ENCODE results near the gene RNF169. TPM values are rescaled to one million over a fixed set of nuclear protein-coding genes. Genes with fewer than 3 reads are reported as not detected.

The RNF169 gene
- total RNA-seq, 2 donors from 2014 or later = 18.1 to 19.4 TPM

DNA sequence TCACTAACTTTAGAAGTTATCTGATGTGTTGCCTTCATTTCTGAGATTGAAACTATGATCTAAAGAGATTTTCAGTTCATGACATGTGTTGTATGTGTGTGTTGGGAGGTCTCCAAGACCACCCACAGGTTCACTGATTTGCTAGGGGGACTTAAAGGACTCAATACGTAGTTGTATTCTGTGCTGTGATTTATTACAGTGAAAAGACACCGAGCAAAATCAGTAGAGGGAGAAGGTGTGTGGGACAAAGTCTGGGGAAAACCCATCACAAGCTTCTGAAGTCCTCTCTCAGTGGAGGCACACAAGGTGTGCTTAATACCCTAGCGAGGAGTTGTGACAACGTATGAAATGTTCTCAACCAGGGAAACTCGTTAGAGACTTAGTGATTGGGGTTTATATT is 35.6 kb downstream of the RNF169 start:
- ATAC-seq (no peak), DNase-seq (no peak)
- Mint-ChIP-seq H3K27me3 (no peaks in the 10 kb centered on the region), H3K4me1 (peaks cover 24% of the 10 kb centered on the region), H3K27ac (peak overlapping the region; percentile 75), H3K4me3 (no peak overlapping the region), H3K36me3 (ENCODE audit: low read depth) (no peaks in the 10 kb centered on the region)
- no peaks in the 10 kb centered on the region for H3K9me3 ChIP-seq (ENCODE audit: control insufficient read depth, low read length, poor library complexity, severe bottlenecking)

DNA sequence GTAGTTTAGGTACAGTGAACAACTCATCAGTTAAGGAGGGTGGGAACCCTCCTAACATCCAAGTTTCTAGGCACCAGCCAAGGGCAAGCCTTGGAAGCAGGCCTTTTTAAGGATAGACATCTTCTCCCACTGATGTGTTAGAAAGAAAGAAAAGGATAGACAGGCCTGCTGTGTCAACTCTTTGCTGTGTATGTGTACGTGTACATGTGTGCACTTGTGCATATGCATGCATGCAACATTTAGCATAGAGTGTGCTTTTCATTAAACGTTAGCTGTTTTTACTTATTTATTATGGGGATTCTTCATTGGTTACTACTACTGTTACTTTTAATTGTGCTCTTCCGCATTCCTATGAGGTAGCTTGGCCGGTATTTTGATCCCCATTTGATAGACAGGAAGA is 36.1 kb downstream of the RNF169 start:
- no peak for ATAC-seq
- H3K4me1 Mint-ChIP-seq = peaks cover 22% of the 10 kb centered on the region
- H3K27me3 Mint-ChIP-seq = no peaks in the 10 kb centered on the region
- no peaks in the 10 kb centered on the region for H3K36me3 Mint-ChIP-seq (ENCODE audit: low read depth)
- no peak for DNase-seq
- no peaks in the 10 kb centered on the region for H3K9me3 ChIP-seq (ENCODE audit: control insufficient read depth, low read length, poor library complexity, severe bottlenecking)
- no peak overlapping the region for H3K4me3 Mint-ChIP-seq
- H3K27ac Mint-ChIP-seq = no peak overlapping the region

DNA sequence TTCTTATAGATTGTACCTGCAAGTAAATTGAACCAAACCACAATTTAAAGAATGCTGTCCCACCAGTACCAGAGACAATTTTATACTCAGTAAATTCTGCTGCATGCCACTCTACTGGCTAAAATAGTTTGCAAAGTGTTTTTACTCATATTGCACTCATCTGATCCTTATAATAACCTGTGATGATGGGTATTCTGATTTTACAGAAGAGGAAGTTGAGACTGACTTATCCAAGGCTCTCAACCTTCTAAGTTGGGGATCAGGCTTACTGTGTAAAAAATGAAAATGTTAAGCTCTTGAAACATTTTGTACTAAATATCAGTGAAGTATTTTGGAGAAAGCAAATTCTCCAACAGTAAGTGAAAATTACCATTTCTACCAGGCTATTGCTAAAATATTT is 37.9 kb downstream of the RNF169 start:
- Mint-ChIP-seq H3K4me1 (peaks cover 22% of the 10 kb centered on the region), H3K36me3 (ENCODE audit: low read depth) (no peaks in the 10 kb centered on the region), H3K4me3 (no peak overlapping the region), H3K27ac (peak overlapping the region; percentile 41), H3K27me3 (no peaks in the 10 kb centered on the region)
- H3K9me3 ChIP-seq (ENCODE audit: control insufficient read depth, low read length, poor library complexity, severe bottlenecking) = no peaks in the 10 kb centered on the region
- no peak for DNase-seq
- no peak for ATAC-seq

- Mint-ChIP-seq H3K4me1 (peaks cover 2% of the 10 kb centered on the region), H3K36me3 (ENCODE audit: low read depth) (peaks cover 11% of the 10 kb centered on the region), H3K27ac (peak overlapping the region; percentile 37), H3K4me3 (no peak overlapping the region), H3K27me3 (no peaks in the 10 kb centered on the region)
- ATAC-seq = no peak
- no peaks in the 10 kb centered on the region for H3K9me3 ChIP-seq (ENCODE audit: control insufficient read depth, low read length, poor library complexity, severe bottlenecking)
- DNase-seq = no peak
Measured at GRCh38 chr11:74791333-74792100, 42.9 kb downstream of the RNF169 start.

- Mint-ChIP-seq H3K27ac (no peak overlapping the region), H3K4me1 (peaks cover 14% of the 10 kb centered on the region), H3K36me3 (ENCODE audit: low read depth) (peaks cover 2% of the 10 kb centered on the region), H3K4me3 (no peak overlapping the region), H3K27me3 (no peaks in the 10 kb centered on the region)
- DNase-seq = no peak
- H3K9me3 ChIP-seq (ENCODE audit: control insufficient read depth, low read length, poor library complexity, severe bottlenecking) = no peaks in the 10 kb centered on the region
- ATAC-seq = no peak
Measured at GRCh38 chr11:74806267-74806666, 57.6 kb downstream of the RNF169 start.

GRCh38 chr11:74809801-74810200 is 61.2 kb downstream of the RNF169 start:
- no peak overlapping the region for H3K4me3 Mint-ChIP-seq
- no peak overlapping the region for H3K27ac Mint-ChIP-seq
- H3K36me3 Mint-ChIP-seq (ENCODE audit: low read depth) = peaks cover 8% of the 10 kb centered on the region
- DNase-seq = no peak
- H3K27me3 Mint-ChIP-seq = no peaks in the 10 kb centered on the region
- H3K9me3 ChIP-seq (ENCODE audit: control insufficient read depth, low read length, poor library complexity, severe bottlenecking) = no peaks in the 10 kb centered on the region
- no peak for ATAC-seq
- H3K4me1 Mint-ChIP-seq = peaks cover 13% of the 10 kb centered on the region

- no peaks in the 10 kb centered on the region for H3K9me3 ChIP-seq (ENCODE audit: control insufficient read depth, low read length, poor library complexity, severe bottlenecking)
- peaks cover 24% of the 10 kb centered on the region for H3K4me1 Mint-ChIP-seq
- peak overlapping the region; percentile 53 for H3K27ac Mint-ChIP-seq
- ATAC-seq = no peak
- no peak overlapping the region for H3K4me3 Mint-ChIP-seq
- no peak for DNase-seq
- H3K36me3 Mint-ChIP-seq (ENCODE audit: low read depth) = peaks cover 19% of the 10 kb centered on the region
- H3K27me3 Mint-ChIP-seq = no peaks in the 10 kb centered on the region
Measured at GRCh38 chr11:74815966-74816365, 67.3 kb downstream of the RNF169 start.

DNA sequence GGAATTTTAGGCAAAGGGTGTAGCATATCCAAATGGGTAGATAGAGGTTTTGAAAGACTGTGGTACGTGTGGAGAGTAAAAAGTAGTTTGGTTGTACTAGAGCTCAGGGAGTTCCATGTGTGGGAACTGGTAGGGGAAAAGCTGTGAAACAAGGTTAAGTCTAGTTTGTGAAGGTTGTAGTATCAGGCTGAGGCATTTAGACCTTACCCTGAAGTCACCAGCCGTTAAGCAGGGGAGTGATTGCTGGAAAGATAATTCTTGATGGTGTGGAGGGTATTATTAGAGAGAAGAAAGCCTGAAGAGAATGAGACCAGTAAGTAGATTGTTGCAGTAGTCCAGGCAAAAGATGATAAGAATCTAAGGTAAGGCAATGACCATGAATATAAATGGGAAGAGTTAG is 68.0 kb downstream of the RNF169 start:
- Mint-ChIP-seq H3K4me3 (no peak overlapping the region), H3K27me3 (no peaks in the 10 kb centered on the region), H3K36me3 (ENCODE audit: low read depth) (peaks cover 19% of the 10 kb centered on the region), H3K4me1 (peaks cover 24% of the 10 kb centered on the region), H3K27ac (peak overlapping the region; percentile 53)
- DNase-seq = no peak
- ATAC-seq = no peak
- H3K9me3 ChIP-seq (ENCODE audit: control insufficient read depth, low read length, poor library complexity, severe bottlenecking) = no peaks in the 10 kb centered on the region

GRCh38 chr11:74818283-74818946 is 69.8 kb downstream of the RNF169 start:
- no peaks in the 10 kb centered on the region for H3K27me3 Mint-ChIP-seq
- DNase-seq = no peak
- no peak overlapping the region for H3K4me3 Mint-ChIP-seq
- ATAC-seq = no peak
- H3K4me1 Mint-ChIP-seq = peaks cover 20% of the 10 kb centered on the region
- H3K9me3 ChIP-seq (ENCODE audit: control insufficient read depth, low read length, poor library complexity, severe bottlenecking) = no peaks in the 10 kb centered on the region
- H3K27ac Mint-ChIP-seq = peak overlapping the region; percentile 10
- peaks cover 13% of the 10 kb centered on the region for H3K36me3 Mint-ChIP-seq (ENCODE audit: low read depth)

DNA sequence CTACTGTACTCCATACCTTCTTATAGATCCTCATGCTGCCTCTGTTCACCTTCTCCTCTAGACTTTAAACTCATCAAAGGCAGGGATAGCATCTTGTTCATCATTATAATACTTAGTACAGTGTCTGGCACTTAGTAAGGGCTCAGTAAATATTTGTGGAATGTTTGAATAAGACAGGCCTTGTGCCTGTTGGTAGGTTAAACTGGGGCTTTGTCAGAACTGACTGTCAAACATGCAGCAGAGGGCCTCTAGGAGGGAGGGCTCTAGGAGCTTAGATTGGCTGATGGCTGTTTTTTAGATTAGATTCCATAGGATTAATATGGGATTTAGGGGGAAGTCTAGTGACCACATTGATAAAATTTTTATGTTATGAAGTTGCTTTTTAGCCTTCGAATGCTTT is 70.8 kb downstream of the RNF169 start:
- peaks cover 20% of the 10 kb centered on the region for H3K4me1 Mint-ChIP-seq

GRCh38 chr11:74820763-74821162 is 72.1 kb downstream of the RNF169 start:
- ATAC-seq = no peak
- no peak for DNase-seq
- H3K9me3 ChIP-seq (ENCODE audit: control insufficient read depth, low read length, poor library complexity, severe bottlenecking) = no peaks in the 10 kb centered on the region
- no peak overlapping the region for H3K4me3 Mint-ChIP-seq
- peaks cover 15% of the 10 kb centered on the region for H3K36me3 Mint-ChIP-seq (ENCODE audit: low read depth)
- no peaks in the 10 kb centered on the region for H3K27me3 Mint-ChIP-seq
- H3K27ac Mint-ChIP-seq = no peak overlapping the region
- H3K4me1 Mint-ChIP-seq = peaks cover 20% of the 10 kb centered on the region

More for the DNA sequence above, 70.8 kb downstream of the RNF169 start:
- Mint-ChIP-seq H3K36me3 (ENCODE audit: low read depth) (peaks cover 13% of the 10 kb centered on the region), H3K27ac (peak overlapping the region; percentile 10), H3K4me3 (no peak overlapping the region), H3K27me3 (no peaks in the 10 kb centered on the region)
- DNase-seq (no peak), ATAC-seq (no peak)
- no peaks in the 10 kb centered on the region for H3K9me3 ChIP-seq (ENCODE audit: control insufficient read depth, low read length, poor library complexity, severe bottlenecking)

DNA sequence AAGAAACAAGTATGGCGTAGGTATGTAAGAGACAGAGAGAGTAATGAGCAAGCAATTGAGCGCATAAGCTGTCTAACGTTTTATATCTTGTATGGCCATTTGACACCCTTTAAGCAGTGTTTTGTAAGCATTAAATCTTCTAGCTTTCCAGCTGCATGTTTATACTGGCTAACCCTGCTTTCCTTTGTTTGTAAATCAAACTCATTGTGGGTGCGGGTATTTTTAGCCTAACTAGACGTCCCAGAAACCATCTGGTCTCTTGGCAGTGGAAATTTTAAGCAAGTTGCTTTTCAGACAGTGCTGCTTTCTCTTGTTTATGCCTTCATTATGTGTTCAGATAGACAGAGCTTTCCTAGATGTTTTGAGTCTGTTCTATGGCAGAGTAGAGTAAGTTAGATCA is 73.5 kb downstream of the RNF169 start:
- Mint-ChIP-seq H3K27me3 (no peaks in the 10 kb centered on the region), H3K4me1 (peaks cover 13% of the 10 kb centered on the region), H3K36me3 (ENCODE audit: low read depth) (peaks cover 9% of the 10 kb centered on the region), H3K27ac (no peak overlapping the region), H3K4me3 (no peak overlapping the region)
- H3K9me3 ChIP-seq (ENCODE audit: control insufficient read depth, low read length, poor library complexity, severe bottlenecking) = peaks cover 2% of the 10 kb centered on the region
- no peak for DNase-seq
- ATAC-seq = no peak

GRCh38 chr11:74824285-74824982 is 75.8 kb downstream of the RNF169 start:
- Mint-ChIP-seq H3K27ac (no peak overlapping the region), H3K27me3 (no peaks in the 10 kb centered on the region), H3K4me3 (no peak overlapping the region), H3K36me3 (ENCODE audit: low read depth) (peaks cover 7% of the 10 kb centered on the region), H3K4me1 (peaks cover under 1% of the 10 kb centered on the region)
- no peak for ATAC-seq
- peaks cover 4% of the 10 kb centered on the region for H3K9me3 ChIP-seq (ENCODE audit: control insufficient read depth, low read length, poor library complexity, severe bottlenecking)
- DNase-seq = no peak

Measured in T-helper 17 cell (primary cell).